NCI-H460 (cell line): ENCODE results near the gene SIRT7. TPM values are rescaled to one million over a fixed set of nuclear protein-coding genes. Genes with fewer than 3 reads are reported as not detected.
A peak's percentile ranks its signal among the peaks of the same experiment; 100 is the strongest.

Experiments
- DNase-seq: peaks from one replicate; pipeline ENCODE4 v3.0.0-alpha.2; 2016; ENCODE audit warnings: low read depth; ENCODE audit errors: extremely low read depth
- total RNA-seq: library from RNA; depleted of rRNA; stranded (reverse); fragments of >200 nt; shearing (Covaris generic); gene quantifications from 2 replicates; pipeline ENCODE4 v1.2.3, GENCODE V29; 2014; rRNA removed

Gene SIRT7
- total RNA-seq, 1 experiment from 2014 or later, result 18.1 TPM

GRCh38 chr17:81867170-81867990 is 50.6 kb downstream of the SIRT7 start:
- peak; percentile 68 for DNase-seq

- no peak for DNase-seq
Measured at GRCh38 chr17:81866440-81867169, 51.4 kb downstream of the SIRT7 start.

- DNase-seq, result no peak
Measured at GRCh38 chr17:81865733-81866439, 52.1 kb downstream of the SIRT7 start.

- no peak for DNase-seq
Measured at GRCh38 chr17:81865358-81865732, 52.6 kb downstream of the SIRT7 start.

DNA sequence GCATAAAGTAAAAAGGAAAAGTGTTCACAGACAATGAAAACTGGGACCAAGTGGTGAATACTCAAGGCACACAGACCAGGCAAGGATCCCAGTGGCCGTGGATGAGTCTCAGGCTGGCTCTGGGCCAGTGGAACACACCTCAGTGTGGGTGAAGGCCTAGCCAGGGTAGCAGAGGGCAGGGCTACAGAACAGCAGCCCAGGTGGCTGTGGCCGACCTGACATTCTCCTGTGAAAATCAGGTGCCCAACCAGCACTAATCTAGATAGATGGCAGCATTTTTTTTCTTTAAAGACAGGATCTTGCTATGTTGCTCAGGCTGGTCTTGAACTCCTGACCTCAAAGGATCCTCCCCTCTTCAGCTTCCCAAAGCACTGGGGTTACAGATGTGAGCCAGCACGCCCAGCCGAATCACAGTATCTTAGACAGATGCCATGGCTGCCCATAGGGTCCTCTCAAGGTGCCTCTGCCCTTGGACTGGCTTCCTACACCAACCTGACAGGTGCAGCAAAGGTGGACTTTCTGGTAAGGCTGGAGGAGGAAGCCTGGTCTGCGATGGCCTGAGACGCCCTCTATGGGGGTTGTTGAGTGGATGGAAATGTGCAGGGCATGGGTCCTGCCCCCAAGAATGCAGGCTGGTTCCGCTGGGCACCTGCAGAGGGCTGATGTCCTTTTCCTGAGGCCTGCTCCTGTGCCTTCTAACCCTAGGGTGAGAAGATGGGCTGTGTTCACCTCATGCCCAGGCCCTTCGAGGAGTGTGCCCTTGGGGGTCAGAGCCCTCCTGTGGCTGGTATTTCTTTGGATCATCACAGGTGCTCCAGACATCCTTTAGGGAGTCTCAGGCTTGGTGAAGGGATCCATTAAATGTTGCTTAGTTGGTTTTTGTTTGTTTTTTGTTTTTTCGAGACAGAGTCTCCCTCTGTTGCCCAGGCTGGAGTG is 53.9 kb downstream of the SIRT7 start:
- DNase-seq, result no peak

DNA sequence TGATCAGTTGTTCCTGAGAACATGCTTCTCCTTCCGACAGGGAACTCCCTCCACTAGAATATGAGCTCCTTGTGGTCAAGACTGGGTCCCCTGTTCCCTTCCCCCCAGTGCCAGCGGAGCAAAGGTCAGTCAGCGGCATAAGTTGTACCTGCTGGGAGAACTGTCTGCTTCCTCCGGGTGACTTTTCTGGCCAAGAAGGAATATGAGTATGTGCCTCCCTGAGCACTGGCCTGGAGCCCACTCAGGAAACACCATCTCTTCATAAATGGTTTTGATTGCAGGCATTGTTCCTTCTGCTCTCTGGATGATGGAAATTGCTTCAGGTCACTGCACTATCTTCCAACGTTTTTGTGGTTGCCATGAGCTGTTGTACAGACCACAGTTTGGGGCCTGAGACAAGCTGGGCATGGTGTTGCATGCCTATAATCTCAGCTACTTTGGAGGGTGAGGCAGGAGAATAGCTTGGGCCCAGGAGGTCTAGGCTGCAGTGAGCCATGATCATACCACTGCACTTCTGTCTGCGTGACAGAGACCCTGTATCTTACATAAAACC is 54.8 kb downstream of the SIRT7 start:
- no peak for DNase-seq

Other genes starting within 250 kb of the SIRT7 start
- gene ARL16, start 234.4 kb downstream of the SIRT7 start, total RNA-seq, result 35.3 and 36.4 TPM in 2 replicates
- 57.5 and 57.9 TPM in 2 replicates for gene HGS, start 234.2 kb downstream of the SIRT7 start, total RNA-seq
- gene MRPL12, start 214.8 kb downstream of the SIRT7 start, total RNA-seq, result 33.7 and 38.1 TPM in 2 replicates
- gene SLC25A10, start 205.9 kb downstream of the SIRT7 start, total RNA-seq, result 9.4 and 12.6 TPM in 2 replicates
- gene GCGR, start 114.0 kb downstream of the SIRT7 start, total RNA-seq, result 0.40 and 0.58 TPM in 2 replicates
- 25.6 and 31.7 TPM in 2 replicates for gene MCRIP1, start 84.9 kb downstream of the SIRT7 start, total RNA-seq
- gene PPP1R27, start 83.1 kb downstream of the SIRT7 start, total RNA-seq, result not detected in 2 replicates
- gene P4HB, start 57.6 kb downstream of the SIRT7 start, total RNA-seq, result 800 and 860 TPM in 2 replicates
- gene ARHGDIA, start 46.8 kb downstream of the SIRT7 start, total RNA-seq, result 175 and 178 TPM in 2 replicates
- gene ALYREF, start 26.6 kb downstream of the SIRT7 start, total RNA-seq, result 130 and 142 TPM in 2 replicates
- gene ANAPC11, start 26.5 kb downstream of the SIRT7 start, total RNA-seq, result 137 and 139 TPM in 2 replicates
- 0.05 TPM in 1 of 2 replicates, not detected in the other for gene NPB, start 15.9 kb downstream of the SIRT7 start, total RNA-seq
- gene PCYT2, start 6.8 kb downstream of the SIRT7 start, total RNA-seq, result 2.7 and 3.4 TPM in 2 replicates
- 62.5 and 64.3 TPM in 2 replicates for gene MAFG, start 9.6 kb upstream of the SIRT7 start, total RNA-seq
- 210 and 242 TPM in 2 replicates for gene PYCR1, start 19.1 kb upstream of the SIRT7 start, total RNA-seq
- gene MYADML2, start 29.1 kb upstream of the SIRT7 start, total RNA-seq, result not detected in 2 replicates
- 0.15 TPM in 1 of 2 replicates, not detected in the other for gene NOTUM, start 43.0 kb upstream of the SIRT7 start, total RNA-seq
- gene ASPSCR1, start 59.5 kb upstream of the SIRT7 start, total RNA-seq, result 20.5 and 21.1 TPM in 2 replicates
- gene CENPX, start 104.7 kb upstream of the SIRT7 start, total RNA-seq, result 46.6 and 51.4 TPM in 2 replicates
- gene LRRC45, start 105.1 kb upstream of the SIRT7 start, total RNA-seq, result 6.1 and 7.4 TPM in 2 replicates
- gene RAC3, start 113.5 kb upstream of the SIRT7 start, total RNA-seq, result 19.0 and 25.5 TPM in 2 replicates
- gene DCXR, start 119.5 kb upstream of the SIRT7 start, total RNA-seq, result 42.6 and 44.3 TPM in 2 replicates
- gene RFNG, start 133.6 kb upstream of the SIRT7 start, total RNA-seq, result 25.5 and 26.5 TPM in 2 replicates
- 100 and 102 TPM in 2 replicates for gene GPS1, start 133.7 kb upstream of the SIRT7 start, total RNA-seq
- gene DUS1L, start 147.6 kb upstream of the SIRT7 start, total RNA-seq, result 123 and 176 TPM in 2 replicates
- gene FASN, start 180.1 kb upstream of the SIRT7 start, total RNA-seq, result 53.8 and 54.7 TPM in 2 replicates